ENCODE results near the gene GPR150. TPM values are rescaled to one million over a fixed set of nuclear protein-coding genes. Genes with fewer than 3 reads are reported as not detected.

The GPR150 gene
- total and polyA plus RNA-seq, 10 of the 15 experiments (the other 5 are each of a cell fraction or from before 2014, with no cell fraction given) = 0.08 to 1.1 (median 0.37) TPM; not detected in 1

DNA sequence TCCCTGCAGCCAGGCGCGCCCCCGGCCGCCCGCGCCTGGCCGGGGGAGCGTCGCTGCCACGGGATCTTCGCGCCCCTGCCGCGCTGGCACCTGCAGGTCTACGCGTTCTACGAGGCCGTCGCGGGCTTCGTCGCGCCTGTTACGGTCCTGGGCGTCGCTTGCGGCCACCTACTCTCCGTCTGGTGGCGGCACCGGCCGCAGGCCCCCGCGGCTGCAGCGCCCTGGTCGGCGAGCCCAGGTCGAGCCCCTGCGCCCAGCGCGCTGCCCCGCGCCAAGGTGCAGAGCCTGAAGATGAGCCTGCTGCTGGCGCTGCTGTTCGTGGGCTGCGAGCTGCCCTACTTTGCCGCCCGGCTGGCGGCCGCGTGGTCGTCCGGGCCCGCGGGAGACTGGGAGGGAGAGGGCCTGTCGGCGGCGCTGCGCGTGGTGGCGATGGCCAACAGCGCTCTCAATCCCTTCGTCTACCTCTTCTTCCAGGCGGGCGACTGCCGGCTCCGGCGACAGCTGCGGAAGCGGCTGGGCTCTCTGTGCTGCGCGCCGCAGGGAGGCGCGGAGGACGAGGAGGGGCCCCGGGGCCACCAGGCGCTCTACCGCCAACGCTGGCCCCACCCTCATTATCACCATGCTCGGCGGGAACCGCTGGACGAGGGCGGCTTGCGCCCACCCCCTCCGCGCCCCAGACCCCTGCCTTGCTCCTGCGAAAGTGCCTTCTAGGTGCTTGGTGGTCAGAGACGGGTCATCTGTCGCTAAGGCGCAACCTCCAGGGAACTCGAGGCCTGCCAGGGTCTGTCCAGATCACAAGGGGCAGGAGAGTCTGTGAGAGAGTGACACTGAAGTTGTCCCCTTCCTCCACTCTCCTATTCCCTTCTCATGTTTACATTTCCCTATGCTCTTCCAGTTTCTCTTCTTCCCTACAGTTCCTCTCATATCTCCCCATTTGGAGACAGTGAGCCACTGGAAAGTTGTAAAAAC, 1.3 kb downstream of the GPR150 start:
- peaks cover 19% of the 10 kb centered on the region for H3K4me1 ChIP-seq (ENCODE audit: control insufficient read depth, insufficient read depth, low read length)
- H3K9ac ChIP-seq (ENCODE audit: control insufficient read depth, insufficient read depth, low read length) = peak overlapping the region; percentile 65
- FAIRE-seq (no peak), DNase-seq (ENCODE audit: low read depth, low spot score) (no peak), ATAC-seq (peak; percentile 61)
- H3K36me3 ChIP-seq (ENCODE audit: control insufficient read depth in 2 of 2, insufficient read depth in 2 of 2, low read length in 1 of 2) = no peaks in the 10 kb centered on the region
- H3K4me2 ChIP-seq (ENCODE audit: control insufficient read depth, insufficient read depth) = peak overlapping the region; percentile 95
- H3K4me3 ChIP-seq = peak overlapping the region; percentile 62; the same call in 1 of the 2 replicates
- H3K27ac ChIP-seq (ENCODE audit: control insufficient read depth, insufficient read depth) = peak overlapping the region; percentile 21; the same call in 1 of the 2 replicates
- H3K27me3 ChIP-seq (replicated peaks in 1 of 2; ENCODE audit: control insufficient read depth in 2 of 2, insufficient read depth in 2 of 2, low read length in 1 of 2) = peaks cover 0 to 2% of the 10 kb centered on the region in 2 experiments; a peak in 1 of 4 replicates
- intact Hi-C loops (cut with micrococcal nuclease; ENCODE audit: unreplicated experiment) (no loop called here), in situ Hi-C loops (cut with MboI) (no loop called here)
- WGBS (ENCODE audit: insufficient coverage, insufficient replicate concordance, low lambda C conversion rate, missing lambda C conversion rate) = 1% methylated on average over 75 of the region's 92 CpGs
- H3K9me3 ChIP-seq (replicated peaks; ENCODE audit: control insufficient read depth, insufficient read depth, low read length) = no peaks in the 10 kb centered on the region
- ChIA-PET SMC1A (ENCODE audit: uncharacterized antibody, unreplicated experiment) (interaction anchor here (0.9 to 2.7 kb wide), 3 partner anchors 10 to 22 kb away, joined by 3 to 14 read pairs (median 6); no protein-coding TSS in a partner anchor), CTCF (interaction anchor here (2.4 to 3.0 kb wide), 2 partner anchors 23 to 43 kb away, joined by 7 to 14 read pairs; no protein-coding TSS in a partner anchor), POLR2A (interaction anchor here (0.6 to 1.0 kb wide), 3 partner anchors 26 to 1077 kb away, joined by 4 to 6 read pairs (median 5); partner anchors contain the start of gene RFESD), RAD21 (ENCODE audit: unreplicated experiment) (no interaction called here)
- H3K79me2 ChIP-seq (ENCODE audit: control insufficient read depth, insufficient read depth, low read length) = peaks cover 3% of the 10 kb centered on the region; the same call in 1 of the 2 replicates
- no TSS peak for BruUV-seq (replicated peaks)
- peak overlapping the region; percentile 89 for H2AFZ ChIP-seq (ENCODE audit: control insufficient read depth, low read depth, low read length)
- H4K20me1 ChIP-seq (ENCODE audit: control insufficient read depth, insufficient read depth) = no peaks in the 10 kb centered on the region
- TF ChIP-seq, protein P1, sequence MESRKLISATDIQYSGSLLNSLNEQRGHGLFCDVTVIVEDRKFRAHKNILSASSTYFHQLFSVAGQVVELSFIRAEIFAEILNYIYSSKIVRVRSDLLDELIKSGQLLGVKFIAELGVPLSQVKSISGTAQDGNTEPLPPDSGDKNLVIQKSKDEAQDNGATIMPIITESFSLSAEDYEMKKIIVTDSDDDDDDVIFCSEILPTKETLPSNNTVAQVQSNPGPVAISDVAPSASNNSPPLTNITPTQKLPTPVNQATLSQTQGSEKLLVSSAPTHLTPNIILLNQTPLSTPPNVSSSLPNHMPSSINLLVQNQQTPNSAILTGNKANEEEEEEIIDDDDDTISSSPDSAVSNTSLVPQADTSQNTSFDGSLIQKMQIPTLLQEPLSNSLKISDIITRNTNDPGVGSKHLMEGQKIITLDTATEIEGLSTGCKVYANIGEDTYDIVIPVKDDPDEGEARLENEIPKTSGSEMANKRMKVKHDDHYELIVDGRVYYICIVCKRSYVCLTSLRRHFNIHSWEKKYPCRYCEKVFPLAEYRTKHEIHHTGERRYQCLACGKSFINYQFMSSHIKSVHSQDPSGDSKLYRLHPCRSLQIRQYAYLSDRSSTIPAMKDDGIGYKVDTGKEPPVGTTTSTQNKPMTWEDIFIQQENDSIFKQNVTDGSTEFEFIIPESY (IDR thresholded peaks at IDR 0.05) = no peak
- TF ChIP-seq, protein P2, sequence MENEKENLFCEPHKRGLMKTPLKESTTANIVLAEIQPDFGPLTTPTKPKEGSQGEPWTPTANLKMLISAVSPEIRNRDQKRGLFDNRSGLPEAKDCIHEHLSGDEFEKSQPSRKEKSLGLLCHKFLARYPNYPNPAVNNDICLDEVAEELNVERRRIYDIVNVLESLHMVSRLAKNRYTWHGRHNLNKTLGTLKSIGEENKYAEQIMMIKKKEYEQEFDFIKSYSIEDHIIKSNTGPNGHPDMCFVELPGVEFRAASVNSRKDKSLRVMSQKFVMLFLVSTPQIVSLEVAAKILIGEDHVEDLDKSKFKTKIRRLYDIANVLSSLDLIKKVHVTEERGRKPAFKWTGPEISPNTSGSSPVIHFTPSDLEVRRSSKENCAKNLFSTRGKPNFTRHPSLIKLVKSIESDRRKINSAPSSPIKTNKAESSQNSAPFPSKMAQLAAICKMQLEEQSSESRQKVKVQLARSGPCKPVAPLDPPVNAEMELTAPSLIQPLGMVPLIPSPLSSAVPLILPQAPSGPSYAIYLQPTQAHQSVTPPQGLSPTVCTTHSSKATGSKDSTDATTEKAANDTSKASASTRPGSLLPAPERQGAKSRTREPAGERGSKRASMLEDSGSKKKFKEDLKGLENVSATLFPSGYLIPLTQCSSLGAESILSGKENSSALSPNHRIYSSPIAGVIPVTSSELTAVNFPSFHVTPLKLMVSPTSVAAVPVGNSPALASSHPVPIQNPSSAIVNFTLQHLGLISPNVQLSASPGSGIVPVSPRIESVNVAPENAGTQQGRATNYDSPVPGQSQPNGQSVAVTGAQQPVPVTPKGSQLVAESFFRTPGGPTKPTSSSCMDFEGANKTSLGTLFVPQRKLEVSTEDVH (IDR thresholded peaks at IDR 0.05; ENCODE audit: low read depth, partially characterized antibody) = no peak
- no peak for TF ChIP-seq FOXM1 (IDR thresholded peaks at IDR 0.05; ENCODE audit: low read depth, low read length)
- TF ChIP-seq, protein P3, sequence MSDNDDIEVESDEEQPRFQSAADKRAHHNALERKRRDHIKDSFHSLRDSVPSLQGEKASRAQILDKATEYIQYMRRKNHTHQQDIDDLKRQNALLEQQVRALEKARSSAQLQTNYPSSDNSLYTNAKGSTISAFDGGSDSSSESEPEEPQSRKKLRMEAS (IDR thresholded peaks at IDR 0.05; ENCODE audit: low read depth, low read length) = no peak
- TF ChIP-seq, protein P4, sequence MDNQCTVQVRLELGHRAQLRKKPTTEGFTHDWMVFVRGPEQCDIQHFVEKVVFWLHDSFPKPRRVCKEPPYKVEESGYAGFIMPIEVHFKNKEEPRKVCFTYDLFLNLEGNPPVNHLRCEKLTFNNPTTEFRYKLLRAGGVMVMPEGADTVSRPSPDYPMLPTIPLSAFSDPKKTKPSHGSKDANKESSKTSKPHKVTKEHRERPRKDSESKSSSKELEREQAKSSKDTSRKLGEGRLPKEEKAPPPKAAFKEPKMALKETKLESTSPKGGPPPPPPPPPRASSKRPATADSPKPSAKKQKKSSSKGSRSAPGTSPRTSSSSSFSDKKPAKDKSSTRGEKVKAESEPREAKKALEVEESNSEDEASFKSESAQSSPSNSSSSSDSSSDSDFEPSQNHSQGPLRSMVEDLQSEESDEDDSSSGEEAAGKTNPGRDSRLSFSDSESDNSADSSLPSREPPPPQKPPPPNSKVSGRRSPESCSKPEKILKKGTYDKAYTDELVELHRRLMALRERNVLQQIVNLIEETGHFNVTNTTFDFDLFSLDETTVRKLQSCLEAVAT (IDR thresholded peaks at IDR 0.05) = peak; percentile 54; the same call in 1 of the 2 replicates
- no peak for TF ChIP-seq TCF3 (IDR thresholded peaks at IDR 0.05; ENCODE audit: borderline replicate concordance, insufficient read depth, low read depth, low read length)
- TF ChIP-seq NFXL1 (IDR thresholded peaks at IDR 0.05; ENCODE audit: borderline replicate concordance) = no peak
- no peak for TF ChIP-seq TBL1XR1 (IDR thresholded peaks at IDR 0.05; ENCODE audit: low read depth, low read length)
- no peak for TF ChIP-seq JUNB (IDR thresholded peaks at IDR 0.05)
- TF ChIP-seq, protein P5, sequence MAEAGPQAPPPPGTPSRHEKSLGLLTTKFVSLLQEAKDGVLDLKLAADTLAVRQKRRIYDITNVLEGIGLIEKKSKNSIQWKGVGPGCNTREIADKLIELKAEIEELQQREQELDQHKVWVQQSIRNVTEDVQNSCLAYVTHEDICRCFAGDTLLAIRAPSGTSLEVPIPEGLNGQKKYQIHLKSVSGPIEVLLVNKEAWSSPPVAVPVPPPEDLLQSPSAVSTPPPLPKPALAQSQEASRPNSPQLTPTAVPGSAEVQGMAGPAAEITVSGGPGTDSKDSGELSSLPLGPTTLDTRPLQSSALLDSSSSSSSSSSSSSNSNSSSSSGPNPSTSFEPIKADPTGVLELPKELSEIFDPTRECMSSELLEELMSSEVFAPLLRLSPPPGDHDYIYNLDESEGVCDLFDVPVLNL (IDR thresholded peaks at IDR 0.05; ENCODE audit: low read depth, low read length) = no peak
- no peak for TF ChIP-seq MTA3 (IDR thresholded peaks at IDR 0.05; ENCODE audit: borderline replicate concordance, low read length)
- no peak for TF ChIP-seq GABPA (IDR thresholded peaks at IDR 0.05; ENCODE audit: low read depth)

Measured in GM12878 (cell line).